CD4-positive, alpha-beta T cell treated with Interleukin-17A for 1 hour (primary cell): ENCODE results near the gene ACTR3C.

Experiments used
- DNase-seq: peaks from one replicate; pipeline ENCODE4 v3.0.0-alpha.2; 2020

Gene ACTR3C

GRCh38 chr7:150322833-150323681, at the start of gene ACTR3C, which contains the start of gene LRRC61:
Gene ACTR3C, minus strand, starts transcription at chr7:150323545. Its CDS starts 28,249 bp downstream, at chr7:150295296.
Gene LRRC61, plus strand, starts transcription at chr7:150323355. Its CDS starts 13,507 bp downstream, at chr7:150336862.
- DNase-seq, result peak; percentile 68

DNA sequence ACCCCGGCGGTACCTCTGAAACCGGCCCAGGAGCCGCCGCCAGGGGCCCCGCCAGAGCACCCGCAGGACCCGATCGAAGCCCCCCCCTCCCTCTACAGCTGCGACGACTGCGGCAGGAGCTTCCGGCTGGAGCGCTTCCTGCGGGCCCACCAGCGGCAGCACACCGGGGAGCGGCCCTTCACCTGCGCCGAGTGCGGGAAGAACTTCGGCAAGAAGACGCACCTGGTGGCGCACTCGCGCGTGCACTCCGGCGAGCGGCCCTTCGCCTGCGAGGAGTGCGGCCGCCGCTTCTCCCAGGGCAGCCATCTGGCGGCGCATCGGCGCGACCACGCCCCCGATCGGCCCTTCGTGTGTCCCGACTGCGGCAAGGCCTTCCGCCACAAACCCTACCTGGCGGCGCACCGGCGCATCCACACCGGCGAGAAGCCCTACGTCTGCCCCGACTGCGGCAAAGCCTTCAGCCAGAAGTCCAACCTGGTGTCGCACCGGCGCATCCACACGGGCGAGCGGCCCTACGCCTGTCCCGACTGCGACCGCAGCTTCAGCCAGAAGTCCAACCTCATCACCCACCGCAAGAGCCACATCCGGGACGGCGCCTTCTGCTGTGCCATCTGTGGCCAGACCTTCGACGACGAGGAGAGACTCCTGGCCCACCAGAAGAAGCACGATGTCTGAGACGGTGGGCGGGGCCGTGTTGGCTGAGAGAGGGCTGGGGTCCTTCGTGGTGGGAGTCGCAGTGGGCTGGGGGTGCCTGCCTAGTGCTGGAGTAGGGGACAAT, 49.1 kb upstream of the ACTR3C start:
- DNase-seq, result no peak

DNA sequence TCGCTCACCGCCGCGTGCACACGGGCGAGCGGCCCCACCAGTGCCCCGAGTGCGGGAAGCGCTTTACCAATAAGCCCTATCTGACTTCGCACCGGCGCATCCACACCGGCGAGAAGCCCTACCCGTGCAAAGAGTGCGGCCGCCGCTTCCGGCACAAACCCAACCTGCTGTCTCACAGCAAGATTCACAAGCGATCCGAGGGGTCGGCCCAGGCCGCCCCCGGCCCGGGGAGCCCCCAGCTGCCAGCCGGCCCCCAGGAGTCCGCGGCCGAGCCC, 48.6 kb upstream of the ACTR3C start:
- DNase-seq, result no peak

- no peak for DNase-seq
Observed at GRCh38 chr7:150371131-150371995, 48.0 kb upstream of the ACTR3C start.

- DNase-seq, result no peak
Observed at GRCh38 chr7:150370612-150371071, 47.3 kb upstream of the ACTR3C start.

DNA sequence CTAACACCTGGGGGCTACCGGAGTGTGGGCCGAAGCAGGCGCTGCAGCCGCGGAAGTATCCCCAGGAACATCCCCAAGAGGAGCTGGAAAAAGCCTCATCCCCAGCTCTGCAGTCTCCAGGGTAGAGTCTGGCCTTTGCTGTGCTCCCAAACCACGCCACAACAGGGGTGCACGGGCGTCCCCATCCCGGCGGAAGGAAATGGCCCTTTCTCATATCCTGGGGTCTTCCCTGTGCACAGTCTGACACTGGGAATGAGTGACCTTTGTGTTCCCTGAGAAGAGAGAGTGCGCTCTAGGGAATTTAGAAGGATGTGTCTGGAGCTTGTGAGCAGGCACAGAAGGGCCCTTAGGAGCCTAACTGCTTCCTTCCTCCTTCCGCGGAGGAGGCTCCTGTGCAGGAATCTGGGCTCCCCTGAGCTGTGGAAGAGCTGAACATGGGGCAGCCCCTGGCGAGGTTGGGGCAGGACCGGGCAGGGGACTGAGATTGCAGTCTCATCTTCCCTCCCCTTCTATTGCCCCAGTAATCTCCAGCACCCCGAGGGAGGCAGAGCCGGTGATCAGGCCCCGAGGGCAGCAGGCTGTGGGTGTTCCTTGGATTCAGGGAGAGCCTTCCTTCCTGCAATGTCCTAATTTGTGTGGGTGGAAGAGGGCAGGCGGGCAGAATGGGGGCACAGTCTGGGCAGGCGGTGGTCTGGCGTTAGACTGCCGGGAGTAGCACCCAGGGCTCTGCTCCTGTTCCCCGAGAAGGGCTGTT, 46.6 kb upstream of the ACTR3C start:
- DNase-seq, result no peak

DNA sequence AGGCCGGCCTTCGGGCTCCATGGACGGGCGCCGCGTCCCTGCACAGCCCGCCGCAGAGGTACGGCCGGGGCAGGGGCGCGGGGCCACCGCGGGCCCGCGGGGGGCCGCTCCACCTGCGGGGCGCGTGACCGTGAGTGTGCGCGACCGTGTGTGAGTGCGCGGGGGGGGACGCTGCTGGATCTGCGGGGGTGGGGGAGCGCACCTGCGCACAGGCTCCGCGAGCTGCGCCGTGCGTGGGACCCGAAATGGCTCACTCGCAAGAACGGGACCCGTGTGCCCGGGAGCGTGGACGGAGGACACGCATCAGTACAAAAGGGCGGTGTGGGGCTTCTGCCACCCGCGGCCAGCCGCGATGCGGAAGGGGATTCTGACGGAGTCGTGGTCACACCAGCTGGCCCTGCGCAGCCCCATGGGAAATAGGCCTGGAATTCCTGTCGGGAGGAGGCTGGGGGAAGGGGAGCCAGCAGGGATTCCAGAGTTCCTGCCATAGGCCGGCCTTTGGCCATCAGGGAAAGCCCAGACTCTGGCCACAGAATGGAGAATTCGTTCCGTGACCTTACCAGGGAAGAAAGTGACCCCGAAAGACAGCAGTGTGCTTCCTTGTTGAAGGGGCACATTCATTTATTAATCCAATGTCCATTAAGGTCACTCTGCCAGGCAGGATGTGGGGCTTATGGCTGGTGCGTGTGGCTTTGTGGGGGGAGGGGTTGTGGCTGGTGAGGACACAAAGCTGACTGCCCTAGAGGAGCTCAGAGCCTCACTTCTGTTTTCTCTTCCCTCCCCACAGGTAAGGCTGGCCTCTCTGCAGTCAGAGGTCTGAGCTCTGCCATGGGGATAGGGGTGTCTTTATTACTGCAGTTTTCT, 45.8 kb upstream of the ACTR3C start:
- DNase-seq, result peak; percentile 39

- DNase-seq, result peak; percentile 82
Observed at GRCh38 chr7:150368096-150368883, 44.9 kb upstream of the ACTR3C start, which contains the start of gene REPIN1. Gene REPIN1, plus strand, starts transcription at chr7:150368822. Its CDS starts 890 bp downstream, at chr7:150369712.

DNA sequence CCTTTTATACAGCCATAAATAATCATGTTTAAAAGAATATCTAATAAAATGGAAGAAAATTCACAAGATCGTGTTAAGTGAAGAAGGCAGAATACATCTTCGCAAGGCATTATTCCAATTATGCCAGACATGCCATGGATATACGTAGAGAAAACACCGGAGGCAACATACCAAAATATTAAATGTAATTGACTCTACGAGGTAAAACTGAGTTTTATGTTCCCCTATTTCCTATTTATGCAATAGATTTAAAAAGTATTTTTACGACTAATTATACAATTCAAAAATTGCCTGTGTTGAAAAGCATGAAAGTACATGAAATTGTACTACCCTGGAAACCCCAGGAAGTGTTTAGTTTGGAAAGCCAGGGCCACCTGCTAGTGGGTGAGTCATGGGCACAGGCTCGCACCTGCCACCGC, 44.3 kb upstream of the ACTR3C start:
- no peak for DNase-seq

GRCh38 chr7:150365673-150366398, 42.5 kb upstream of the ACTR3C start:
- DNase-seq, result no peak

- DNase-seq, result no peak
Observed at GRCh38 chr7:150365194-150365593, 41.8 kb upstream of the ACTR3C start.

GRCh38 chr7:150363872-150364271, 40.5 kb upstream of the ACTR3C start:
- DNase-seq, result no peak

DNA sequence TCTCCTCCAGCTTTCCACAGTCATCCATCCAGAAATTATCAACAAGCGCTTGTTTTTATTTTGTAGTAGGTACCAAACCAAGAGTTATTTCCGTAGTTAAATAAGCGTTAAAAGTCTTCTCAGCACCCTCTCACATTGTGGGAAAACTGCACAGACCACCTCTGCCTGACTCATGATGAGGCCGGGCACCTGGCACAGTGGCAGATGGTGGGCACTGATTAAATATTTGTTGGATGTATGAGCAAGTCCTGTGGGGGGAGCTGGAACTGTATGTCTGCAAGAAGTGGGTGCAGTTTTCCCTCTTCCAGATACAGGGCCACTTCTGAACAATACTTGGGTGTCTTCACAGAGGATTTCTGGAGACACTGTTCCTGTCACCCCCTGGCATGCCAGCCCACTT, 40.0 kb upstream of the ACTR3C start:
- DNase-seq, result no peak

DNA sequence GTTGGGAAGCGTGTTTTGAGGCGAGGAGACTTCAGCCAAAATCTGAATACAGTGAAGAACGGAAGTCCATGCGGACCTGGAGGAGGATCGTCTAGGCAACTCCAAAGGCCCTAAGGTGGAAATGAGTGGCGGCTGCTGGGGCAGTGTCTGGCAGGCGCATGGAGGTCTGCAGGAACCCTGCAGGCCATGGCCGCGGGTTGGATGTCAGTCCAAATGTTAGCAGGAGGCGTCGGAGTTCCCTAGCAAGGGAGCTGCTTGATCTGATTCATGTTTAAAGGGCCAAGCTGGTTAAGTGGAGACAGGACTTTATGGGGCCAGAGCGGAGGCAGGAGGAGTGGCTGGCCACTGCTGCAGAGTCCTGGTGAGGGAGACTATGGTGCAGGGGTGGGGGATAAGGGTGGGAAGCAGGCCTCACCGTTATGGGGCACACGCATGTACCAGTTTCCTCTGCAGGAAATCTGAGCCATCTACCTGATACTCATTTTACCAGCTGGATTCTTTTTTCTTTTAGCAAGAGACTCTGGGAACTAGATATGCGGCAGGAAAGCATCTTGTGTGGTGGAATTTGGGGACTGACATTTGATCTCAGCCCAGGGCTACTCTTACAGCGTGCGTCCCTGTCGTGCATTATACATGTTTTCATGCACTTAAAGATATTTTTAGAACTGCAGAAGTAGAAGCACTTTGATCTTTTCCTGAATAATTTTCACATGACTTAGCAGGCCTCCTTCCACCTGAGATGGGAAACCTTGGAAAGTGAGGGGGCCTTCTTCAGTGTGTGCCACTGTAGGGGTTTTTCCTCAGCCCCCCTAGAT, 38.7 kb upstream of the ACTR3C start:
- DNase-seq, result no peak

DNA sequence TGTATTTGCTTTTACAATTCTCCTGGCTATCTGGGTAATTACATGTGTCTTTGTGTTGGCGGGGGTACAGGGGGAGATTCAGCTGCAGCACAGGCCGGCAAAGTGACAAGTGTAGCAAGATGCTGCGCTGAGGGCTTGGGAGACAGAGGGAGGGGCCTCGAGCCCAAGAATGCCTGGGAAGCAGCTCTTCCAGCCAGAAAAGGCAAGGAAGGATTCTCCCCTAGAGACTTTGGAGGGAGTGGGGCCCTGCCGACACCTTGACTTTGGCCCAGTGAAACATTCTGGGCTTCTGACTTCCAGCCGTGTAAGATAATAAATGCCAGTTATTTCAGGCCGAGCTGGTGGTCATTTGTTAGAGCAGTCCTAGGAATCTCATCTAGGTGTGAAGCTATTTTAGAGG, 38.1 kb upstream of the ACTR3C start:
- no peak for DNase-seq

- DNase-seq, result no peak
Observed at GRCh38 chr7:150360363-150361058, 37.2 kb upstream of the ACTR3C start.

- no peak for DNase-seq
Observed at GRCh38 chr7:150359622-150360362, 36.4 kb upstream of the ACTR3C start.
